Limb (tissue), 2 donors: ENCODE measurements around the gene HOXA6.
A peak's percentile ranks its signal among the peaks of the same experiment; 100 is the strongest.

ENCODE experiments used
- DNase-seq, 2 donors: peaks; one replicate each; pipeline ENCODE4 v3.0.0-alpha.2; 2016; ENCODE audit errors: extremely low spot score in 2 of 2

Gene HOXA6

DNA sequence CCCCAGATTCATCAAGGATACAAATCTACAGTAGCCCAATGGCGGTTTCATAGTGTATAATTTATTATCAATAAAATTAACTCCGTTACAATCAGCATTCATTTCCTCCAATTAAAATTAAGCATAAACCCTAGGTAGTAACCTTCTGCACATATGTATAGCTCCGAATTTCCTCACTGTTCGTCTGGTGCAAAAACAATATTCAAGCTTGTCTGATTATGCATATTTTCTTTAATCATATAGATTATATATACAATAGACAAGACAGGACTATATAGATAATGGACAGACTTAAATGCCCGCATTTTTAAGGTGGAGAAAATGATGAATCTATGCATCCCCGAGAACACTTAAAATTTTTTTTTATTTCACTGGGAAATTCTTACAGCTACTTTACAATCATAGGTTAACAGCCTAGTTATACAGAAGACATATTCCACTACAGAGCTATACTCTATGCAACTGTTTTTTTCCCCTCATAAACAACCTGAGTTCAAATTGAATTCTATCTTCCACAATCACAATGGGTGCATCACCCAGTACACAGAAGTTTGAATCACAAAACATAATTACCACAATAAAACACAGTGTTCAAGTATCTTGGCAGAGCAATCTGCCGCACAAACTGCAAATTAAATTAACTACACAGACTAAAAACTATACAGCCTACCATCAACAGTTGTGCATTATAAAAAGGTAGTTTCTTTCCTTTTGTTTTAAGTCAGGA is 15.2 kb upstream of the HOXA6 start:
- DNase-seq = no peak

DNA sequence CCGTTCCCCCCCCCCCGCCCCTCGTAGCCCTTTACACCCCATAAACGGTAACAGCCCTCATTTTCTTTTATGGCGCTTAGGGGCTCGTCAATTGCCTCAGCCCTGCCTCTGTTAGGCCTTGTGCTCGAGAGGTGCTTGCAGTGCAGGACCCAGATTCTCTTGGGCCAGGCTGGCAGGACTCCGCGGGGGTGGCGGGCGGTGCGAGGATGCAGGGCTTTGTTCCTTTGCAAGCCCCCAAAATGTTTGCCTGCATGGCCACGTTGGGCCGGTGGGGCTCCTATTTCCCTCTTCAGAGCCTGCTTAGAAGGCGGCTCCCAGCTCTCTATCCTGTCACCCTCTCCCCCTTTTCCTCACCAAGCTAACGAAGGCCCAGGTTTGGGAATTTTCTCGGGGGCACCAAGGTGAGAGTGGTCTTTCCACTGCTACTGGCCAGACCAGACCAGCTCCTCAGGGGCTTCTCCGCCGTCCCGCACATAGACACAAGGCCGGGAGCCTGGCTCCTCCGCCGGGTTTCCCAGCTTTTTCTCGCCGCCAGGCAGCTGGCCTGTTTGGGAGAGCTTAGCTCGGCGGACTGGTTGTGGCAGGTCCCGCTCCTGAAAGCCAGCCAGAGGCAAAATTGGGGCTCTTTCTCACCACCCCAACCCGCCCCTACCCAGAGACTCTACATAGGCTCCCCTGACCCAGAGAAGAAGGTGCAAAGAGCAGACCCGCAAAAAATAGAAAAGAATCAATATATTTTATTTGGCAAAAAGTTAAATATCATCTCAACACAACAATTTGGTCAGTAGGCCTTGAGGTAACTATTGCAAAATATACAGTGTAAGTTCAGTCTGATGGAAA is 14.4 kb upstream of the HOXA6 start:
- DNase-seq = no peak

DNA sequence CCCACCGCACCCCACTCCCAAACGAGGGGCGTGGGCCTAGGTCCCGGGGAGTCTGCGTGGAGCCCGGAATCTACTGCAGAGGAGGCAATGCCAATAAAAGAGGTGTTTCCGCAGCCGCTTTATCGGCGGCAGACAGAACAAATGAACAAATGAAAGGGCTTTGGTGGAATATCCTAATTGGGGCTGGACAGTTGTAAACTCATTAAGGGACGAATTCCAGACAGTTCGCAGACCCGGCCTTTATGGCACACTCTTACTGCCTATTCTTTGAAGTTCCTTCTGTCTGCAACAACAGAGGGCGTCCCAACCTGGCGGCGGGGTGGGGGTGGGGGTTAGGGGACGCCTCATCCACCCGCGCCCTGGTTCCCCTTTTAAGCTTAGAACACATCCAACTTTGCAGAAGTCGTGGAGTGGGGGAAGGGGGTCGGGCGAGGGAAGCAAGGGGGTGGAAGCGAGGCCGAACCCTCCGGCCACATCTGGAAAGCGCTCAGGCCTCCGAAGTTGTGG is 13.7 kb upstream of the HOXA6 start:
- DNase-seq = no peak

DNA sequence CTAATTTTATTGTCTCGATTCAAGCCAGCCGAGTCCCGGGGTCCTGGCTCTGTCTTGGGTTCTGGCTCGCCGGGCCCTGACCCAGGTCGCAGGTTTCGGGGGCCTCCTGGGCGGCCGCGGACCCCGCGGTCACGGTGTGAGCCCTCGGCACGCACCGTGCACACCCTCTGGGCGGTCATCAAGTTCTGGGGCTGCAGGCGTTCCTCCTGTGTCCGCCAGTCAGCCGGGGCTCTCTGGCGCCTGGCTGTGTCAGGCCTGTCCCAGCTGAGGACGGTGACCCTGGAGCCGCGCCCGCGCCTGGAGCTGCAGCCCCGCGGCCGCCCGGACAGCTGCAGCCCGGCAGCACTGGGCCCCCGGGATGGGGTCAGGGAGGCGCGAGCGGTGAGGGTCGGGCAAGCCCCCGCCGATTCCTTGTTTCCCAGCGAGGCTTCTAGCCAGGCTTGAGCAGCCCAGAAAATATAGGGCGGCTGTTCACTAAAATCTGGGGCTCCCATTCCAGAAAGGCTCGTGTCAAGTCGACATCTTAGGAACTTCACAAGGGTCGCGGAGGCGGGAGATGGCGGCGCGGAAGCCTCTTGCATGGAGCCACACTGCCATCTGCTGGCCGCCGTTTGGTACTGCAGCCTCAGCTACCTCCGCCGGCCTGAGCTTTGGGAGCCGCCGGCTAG is 13.1 kb upstream of the HOXA6 start:
- DNase-seq = peak; percentile 89 to 97

GRCh38 chr7:27160145-27160545 is 12.6 kb upstream of the HOXA6 start:
- DNase-seq = peak in 1 of 2 donors; percentile 78

DNA sequence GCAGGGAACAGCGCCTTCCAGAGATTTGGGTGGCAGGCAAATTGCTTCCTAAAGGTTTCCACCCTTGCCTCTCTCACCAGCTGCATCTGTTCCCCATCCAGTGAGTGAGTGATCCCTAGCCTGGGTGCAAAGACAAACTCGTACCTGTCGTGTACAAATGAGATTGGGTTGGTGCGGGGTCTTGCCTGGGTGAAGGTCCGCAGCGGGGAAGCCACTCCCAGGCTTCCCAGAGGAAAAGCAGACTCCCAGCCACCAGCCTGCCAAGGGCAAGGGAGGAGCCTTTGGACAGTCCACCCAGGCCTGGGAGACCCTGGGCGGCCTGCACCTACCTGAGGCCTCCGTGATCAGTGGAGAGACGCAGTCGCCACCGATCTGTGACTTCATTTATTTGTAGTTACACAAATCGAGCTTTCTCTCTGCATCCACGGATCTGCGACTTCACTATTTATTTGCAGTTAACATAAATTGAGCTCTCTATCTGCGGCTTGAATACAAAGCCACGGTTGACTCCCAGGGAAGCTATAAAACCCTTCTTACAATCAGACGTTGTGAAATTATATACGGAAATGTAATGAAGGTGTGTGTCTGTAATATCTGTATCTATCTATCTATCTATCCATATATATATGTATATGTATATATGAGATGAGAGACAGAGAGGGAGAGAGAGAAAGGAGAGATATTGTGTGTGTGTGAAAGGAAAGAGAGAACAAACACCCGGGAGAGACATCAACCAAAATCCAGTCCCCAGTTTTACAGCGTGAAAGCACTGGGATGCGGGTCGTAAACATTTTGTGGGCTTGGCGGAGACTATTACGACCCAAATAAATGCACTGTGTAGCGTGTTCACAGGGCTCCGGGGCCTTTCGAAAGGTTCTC is 11.9 kb upstream of the HOXA6 start:
- peak in 1 of 2 donors; percentile 65 for DNase-seq

GRCh38 chr7:27158436-27159265 is 11.1 kb upstream of the HOXA6 start:
- peak in 1 of 2 donors; percentile 65 for DNase-seq

DNA sequence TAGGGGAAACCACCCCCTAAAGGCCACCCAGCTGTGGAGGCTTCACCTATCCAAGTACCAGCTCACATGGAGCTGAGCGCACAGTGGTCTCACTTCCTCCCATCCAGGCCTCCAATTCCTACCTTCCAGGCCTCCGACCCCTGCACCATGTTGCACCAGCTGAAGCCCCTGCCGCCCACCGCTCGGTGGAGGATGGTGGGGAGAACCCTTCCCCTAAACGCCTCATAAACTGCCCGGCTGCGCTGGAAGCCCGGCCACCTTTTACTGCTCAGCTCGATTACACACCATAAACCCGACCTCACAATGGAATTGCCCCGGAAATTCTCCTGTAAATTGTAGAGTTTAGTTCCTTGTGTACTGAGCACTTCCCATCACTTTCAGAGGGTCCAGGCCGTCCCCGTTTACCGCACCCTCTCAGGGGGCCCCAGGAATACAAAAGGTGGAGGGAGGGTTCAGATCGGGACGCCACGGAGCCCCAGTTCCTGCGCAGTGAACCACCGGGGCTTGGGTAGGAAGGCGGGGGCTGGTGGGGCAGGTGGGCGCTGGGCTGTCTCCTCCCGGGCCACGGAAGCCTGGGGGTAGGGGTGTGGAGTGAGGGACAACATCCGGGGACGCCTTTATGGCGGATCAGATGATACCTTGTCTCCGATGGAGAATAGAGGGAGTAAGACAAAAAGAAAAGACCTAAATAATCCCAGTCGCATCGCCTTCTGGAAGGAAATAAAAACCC is 10.3 kb upstream of the HOXA6 start:
- DNase-seq = peak in 1 of 2 donors; percentile 59

DNA sequence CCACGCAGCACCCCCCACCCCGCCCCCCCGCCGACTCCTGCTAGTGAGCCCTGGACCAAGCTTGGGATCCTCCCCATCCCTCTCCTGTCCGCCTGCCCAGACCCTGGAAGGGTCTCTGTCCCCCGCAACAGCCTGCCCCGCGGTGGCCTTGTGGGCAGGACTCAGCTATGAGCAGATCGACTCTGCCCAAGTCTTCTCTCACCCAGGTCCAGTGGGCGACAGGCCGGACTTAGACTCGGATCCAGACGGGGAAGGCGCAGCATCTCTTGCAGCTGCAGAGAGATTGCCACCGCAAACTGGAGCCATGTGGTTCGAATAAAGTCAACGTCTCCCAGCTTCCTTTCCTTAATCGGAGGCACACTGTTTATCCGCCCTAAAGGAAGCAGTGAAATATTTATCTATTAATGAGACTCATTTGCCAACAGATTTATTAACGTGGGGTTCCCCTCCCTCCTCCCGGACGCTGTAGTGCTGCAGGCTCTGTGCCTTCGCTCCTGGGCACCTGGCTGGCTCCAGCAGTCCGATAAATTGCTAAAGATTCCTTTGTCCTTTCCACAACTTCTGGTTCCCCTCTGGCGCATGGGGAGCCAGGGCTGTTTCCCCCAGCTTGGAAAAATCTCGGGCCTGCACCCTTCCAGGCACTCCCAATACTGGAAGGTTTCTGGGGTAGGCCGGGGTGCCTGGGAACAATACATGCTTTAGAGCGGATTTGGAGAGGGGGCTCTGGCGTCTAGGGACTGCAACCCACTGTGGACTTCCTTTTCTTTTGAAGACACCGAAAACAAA is 9.5 kb upstream of the HOXA6 start:
- no peak for DNase-seq

- DNase-seq = peak; percentile 86 to 92
Observed at GRCh38 chr7:27156508-27156898, 8.9 kb upstream of the HOXA6 start, which contains the start of gene HOXA7. Gene HOXA7 (minus strand): TSS chr7:27156675. CDS start chr7:27156545, 130 bp downstream.

DNA sequence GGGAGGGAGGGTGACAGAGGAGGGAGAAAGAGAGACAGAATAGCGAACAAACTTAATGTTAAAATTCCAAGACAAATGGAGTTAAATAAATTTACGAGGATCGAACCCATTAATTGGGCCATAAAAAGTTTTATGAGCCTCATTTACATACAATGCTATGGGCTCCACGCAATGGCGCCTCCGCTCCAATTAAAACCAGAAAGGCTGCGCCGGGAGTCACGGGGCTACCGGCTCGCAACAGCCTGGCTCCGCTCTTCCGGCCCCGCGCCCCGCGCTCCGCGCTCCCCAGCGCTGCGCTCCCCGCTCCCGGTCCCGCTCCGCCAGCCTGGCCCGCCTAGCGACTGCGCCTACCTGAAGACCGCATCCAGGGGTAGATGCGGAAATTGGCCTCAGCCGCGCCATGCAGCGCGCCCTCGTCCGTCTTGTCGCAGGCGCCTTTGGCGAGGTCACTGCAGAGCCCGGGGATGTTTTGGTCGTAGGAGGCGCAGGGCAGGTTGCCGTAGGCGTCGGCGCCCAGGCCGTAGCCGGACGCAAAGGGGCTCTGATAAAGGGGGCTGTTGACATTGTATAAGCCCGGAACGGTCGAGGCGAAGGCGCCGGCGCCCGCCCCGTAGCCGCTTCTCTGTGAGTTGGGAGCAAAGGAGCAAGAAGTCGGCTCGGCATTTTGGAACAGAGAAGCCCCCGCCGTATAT is 8.4 kb upstream of the HOXA6 start:
- DNase-seq = no peak

DNA sequence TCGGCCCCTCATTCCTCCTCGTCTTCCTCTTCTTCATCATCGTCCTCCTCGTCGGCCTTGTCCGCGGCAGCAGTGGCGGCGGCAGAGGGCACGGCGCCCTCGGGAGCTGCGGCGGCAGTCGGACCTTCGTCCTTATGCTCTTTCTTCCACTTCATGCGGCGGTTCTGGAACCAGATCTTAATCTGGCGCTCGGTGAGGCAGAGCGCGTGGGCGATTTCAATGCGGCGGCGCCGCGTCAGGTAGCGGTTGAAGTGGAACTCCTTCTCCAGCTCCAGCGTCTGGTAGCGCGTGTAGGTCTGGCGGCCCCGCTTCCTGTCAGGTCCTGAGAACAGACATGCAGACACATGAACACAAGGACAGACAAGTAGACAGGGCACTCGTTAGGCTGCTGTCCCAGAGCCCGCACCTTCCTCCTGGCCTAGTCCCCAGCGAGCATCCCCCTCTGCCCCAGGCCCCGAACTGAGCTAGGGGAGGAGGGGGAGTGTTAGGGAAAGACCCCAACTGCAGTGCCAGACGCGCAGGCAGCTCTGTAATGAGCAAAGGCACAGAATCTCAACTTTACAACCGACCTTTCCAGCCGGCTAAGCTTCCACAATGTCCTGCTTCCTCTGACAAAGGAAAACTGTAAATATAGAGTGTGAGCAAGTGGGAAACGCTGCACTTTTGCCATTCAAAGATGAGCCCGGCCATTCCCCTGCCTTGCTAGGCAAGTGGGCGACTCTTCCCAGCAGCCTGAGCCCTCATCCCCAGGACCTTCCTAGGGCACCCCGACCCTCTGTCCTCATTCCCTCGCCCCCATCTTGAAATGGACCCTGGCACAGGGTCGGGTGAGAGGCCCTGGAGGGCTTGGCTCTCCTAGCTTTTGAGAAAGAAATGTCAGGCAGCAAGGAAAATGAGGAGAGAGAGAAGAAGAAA is 7.6 kb upstream of the HOXA6 start:
- peak in 1 of 2 donors; percentile 65 for DNase-seq

DNA sequence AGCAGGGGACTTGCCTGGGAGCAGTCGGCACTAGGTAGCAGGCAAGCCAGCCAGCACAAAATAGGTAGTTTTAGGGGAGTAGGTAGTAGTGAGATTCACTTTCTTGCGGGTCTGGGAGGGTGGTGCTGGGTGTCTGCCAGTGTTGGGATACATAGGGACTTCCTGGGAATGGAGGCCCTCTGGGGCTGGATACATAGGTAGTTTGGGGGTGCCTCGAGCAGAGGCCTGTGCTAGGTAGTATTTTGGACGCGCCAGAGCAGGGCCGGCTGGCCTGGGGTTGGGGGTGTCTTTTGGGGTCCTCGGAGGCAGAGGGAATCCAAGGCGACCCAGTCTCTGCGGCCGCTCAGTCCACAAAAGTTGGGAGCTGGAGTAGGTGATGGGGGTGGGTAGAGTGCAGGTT is 6.8 kb upstream of the HOXA6 start:
- peak in 1 of 2 donors; percentile 40 for DNase-seq

GRCh38 chr7:27153526-27153925 is 6.0 kb upstream of the HOXA6 start:
- peak in 1 of 2 donors; percentile 37 for DNase-seq

DNA sequence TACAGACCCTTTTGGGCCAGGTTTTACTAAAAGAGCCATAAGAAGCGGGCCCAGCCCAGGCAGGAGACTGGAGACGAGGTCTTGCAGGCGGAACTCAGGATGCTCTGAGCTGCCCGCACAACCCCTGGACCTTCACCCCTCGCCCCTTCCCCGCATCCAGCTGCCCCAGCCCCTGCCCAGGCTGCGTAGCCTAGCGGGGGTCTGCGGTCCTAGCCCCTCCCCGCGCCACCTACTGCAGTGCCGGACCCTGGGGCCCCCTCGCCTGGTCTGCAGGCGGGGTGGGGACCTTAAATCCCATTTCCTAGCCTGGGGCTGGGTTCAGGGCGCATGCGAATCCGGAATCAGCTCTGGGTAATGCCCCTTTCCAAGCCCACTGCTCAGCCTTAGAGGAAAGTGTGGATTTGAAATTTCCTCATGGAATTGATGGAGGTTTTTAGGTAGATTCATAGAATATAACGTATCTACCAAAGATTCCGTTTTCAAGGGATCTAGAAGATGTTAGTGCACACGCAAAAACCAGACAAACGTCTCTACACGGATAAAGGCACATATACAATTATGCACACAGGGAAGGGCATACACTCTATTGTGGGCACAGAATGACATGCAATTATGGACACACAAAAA is 5.4 kb upstream of the HOXA6 start:
- DNase-seq = no peak
